Endodermal cell (in vitro differentiated cells): ENCODE results near the gene PMS1. TPM values are rescaled to one million over a fixed set of nuclear protein-coding genes. Genes with fewer than 3 reads are reported as not detected.

Experiments
- DNase-seq: peaks from one replicate; pipeline ENCODE4 v3.0.0-alpha.2; 2017
- H3K27ac ChIP-seq: 2 replicates; pipeline ENCODE4 v1.5.1; 2013; ENCODE audit warnings: mild to moderate bottlenecking, low read depth, low read length, moderate library complexity
- H3K27me3 ChIP-seq: 2 replicates; pipeline ENCODE4 v1.6.1; 2013; ENCODE audit warnings: mild to moderate bottlenecking, low read length, moderate library complexity; ENCODE audit not compliant: insufficient read depth, control insufficient read depth, poor library complexity, severe bottlenecking
- H3K36me3 ChIP-seq: 2 replicates; pipeline ENCODE4 v1.7.0; 2013; ENCODE audit warnings: mild to moderate bottlenecking, low read length, moderate library complexity; ENCODE audit not compliant: control insufficient read depth, insufficient read depth
- H3K4me1 ChIP-seq: one replicate; pipeline ENCODE4 v1.7.0; 2013; ENCODE audit warnings: low read length; ENCODE audit not compliant: control insufficient read depth, insufficient read depth
- H3K4me3 ChIP-seq: 2 replicates; pipeline ENCODE4 v1.5.1; 2013; ENCODE audit warnings: mild to moderate bottlenecking, low read length, moderate library complexity
- H3K9ac ChIP-seq: 2 replicates; pipeline ENCODE4 v1.6.1; 2013; ENCODE audit warnings: mild to moderate bottlenecking, low read length, moderate library complexity; ENCODE audit not compliant: poor library complexity, severe bottlenecking; ENCODE audit errors: extremely low read depth
- H3K9me3 ChIP-seq: 2 replicates; pipeline ENCODE4 v1.6.1; 2013; ENCODE audit warnings: mild to moderate bottlenecking, low read length, moderate library complexity; ENCODE audit not compliant: control insufficient read depth
- H3K27ac Mint-ChIP-seq: 2 replicates; pipeline ENCODE4 v1.8.0; 2020; ENCODE audit warnings: mixed read lengths
- H3K27me3 Mint-ChIP-seq: 2 replicates; pipeline ENCODE4 v1.8.0; 2021; ENCODE audit warnings: mild to moderate bottlenecking, mixed read lengths; ENCODE audit not compliant: insufficient read depth
- H3K36me3 Mint-ChIP-seq: 2 replicates; pipeline ENCODE4 v1.8.0; 2020; ENCODE audit warnings: low read depth, mixed read lengths
- H3K4me1 Mint-ChIP-seq: 2 replicates; pipeline ENCODE4 v1.8.0; 2020; ENCODE audit warnings: mixed read lengths
- H3K4me3 Mint-ChIP-seq: 2 replicates; pipeline ENCODE4 v1.8.0; 2020; ENCODE audit warnings: mild to moderate bottlenecking, moderate library complexity, mixed read lengths
- H3K9me3 Mint-ChIP-seq: 2 replicates; pipeline ENCODE4 v1.8.0; 2020; ENCODE audit warnings: mild to moderate bottlenecking, mixed read lengths
- WGBS, 2 experiments: methylation state at CpG; one replicate each; pipeline versions ENCODE4 v1.1.5 to v1.1.7; 2013; ENCODE audit warnings: missing lambda C conversion rate in 2 of 2, mixed read lengths in 1 of 2; ENCODE audit not compliant: insufficient coverage in 1 of 2, insufficient read length in 1 of 2; 5-methylcytosine and 5-hydroxymethylcytosine counted together
- total RNA-seq, 2 donors: library from RNA; stranded (reverse); fragmentation: NEBNext Ultra II Directional in 1 of 2; extraction: Animal tissue kit (Norgen Biotek cat#: 25700) in 1 of 2; gene quantifications; 2 replicates in 1 of 2; 3 replicates in 1 of 2; pipeline ENCODE4 v1.2.1, GENCODE V29; 2021
- TF ChIP-seq, protein P1 (sequence below): fragments of 200-600 bp; sonication (generic); conservative IDR thresholded peaks from 2 replicates; pipeline ENCODE4 v1.5.0; 2021; ENCODE audit warnings: antibody characterized with exemption, mild to moderate bottlenecking

The PMS1 gene
- total RNA-seq, 2 donors from 2014 or later = 51.9 to 61.5 TPM

DNA sequence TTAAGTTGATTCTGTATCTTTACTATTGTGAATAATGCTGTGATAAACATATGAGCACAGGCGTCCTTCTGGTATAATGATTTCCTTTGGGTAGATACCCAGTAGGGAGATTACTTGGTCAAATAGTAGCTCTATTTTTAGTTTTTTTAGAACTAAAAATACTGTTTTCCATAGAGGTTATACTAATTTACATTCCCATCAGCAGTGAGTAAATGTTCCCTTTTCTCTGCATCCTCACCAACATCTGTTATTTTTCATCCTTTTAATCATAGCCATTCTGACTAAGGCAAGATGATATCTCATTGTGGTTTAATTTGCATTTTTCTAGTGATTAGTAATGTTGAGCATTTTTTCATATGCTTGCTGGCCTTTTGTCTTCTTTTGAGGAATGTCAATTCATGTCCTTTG is 35.1 kb downstream of the PMS1 start:
- H3K27ac ChIP-seq = no peak overlapping the region
- no peaks in the 10 kb centered on the region for H3K4me1 Mint-ChIP-seq
- no peaks in the 10 kb centered on the region for H3K27me3 Mint-ChIP-seq
- H3K9ac ChIP-seq = no peak overlapping the region
- no peak overlapping the region for H3K27ac Mint-ChIP-seq
- no peaks in the 10 kb centered on the region for H3K4me1 ChIP-seq
- no peak for DNase-seq
- peaks cover 5% of the 10 kb centered on the region for H3K9me3 ChIP-seq
- TF ChIP-seq, protein P1, sequence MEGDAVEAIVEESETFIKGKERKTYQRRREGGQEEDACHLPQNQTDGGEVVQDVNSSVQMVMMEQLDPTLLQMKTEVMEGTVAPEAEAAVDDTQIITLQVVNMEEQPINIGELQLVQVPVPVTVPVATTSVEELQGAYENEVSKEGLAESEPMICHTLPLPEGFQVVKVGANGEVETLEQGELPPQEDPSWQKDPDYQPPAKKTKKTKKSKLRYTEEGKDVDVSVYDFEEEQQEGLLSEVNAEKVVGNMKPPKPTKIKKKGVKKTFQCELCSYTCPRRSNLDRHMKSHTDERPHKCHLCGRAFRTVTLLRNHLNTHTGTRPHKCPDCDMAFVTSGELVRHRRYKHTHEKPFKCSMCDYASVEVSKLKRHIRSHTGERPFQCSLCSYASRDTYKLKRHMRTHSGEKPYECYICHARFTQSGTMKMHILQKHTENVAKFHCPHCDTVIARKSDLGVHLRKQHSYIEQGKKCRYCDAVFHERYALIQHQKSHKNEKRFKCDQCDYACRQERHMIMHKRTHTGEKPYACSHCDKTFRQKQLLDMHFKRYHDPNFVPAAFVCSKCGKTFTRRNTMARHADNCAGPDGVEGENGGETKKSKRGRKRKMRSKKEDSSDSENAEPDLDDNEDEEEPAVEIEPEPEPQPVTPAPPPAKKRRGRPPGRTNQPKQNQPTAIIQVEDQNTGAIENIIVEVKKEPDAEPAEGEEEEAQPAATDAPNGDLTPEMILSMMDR = no peak
- H3K9me3 Mint-ChIP-seq = peaks cover 2% of the 10 kb centered on the region
- peaks cover 39% of the 10 kb centered on the region for H3K36me3 Mint-ChIP-seq
- H3K4me3 ChIP-seq = no peak overlapping the region
- no peak overlapping the region for H3K4me3 Mint-ChIP-seq
- 100% methylated on average over 1 of the region's 1 CpG; no CpG with 5 or more reads in 1 of the 2 experiments for WGBS, 2 experiments
- H3K27me3 ChIP-seq = no peaks in the 10 kb centered on the region
- peaks cover 39% of the 10 kb centered on the region for H3K36me3 ChIP-seq

DNA sequence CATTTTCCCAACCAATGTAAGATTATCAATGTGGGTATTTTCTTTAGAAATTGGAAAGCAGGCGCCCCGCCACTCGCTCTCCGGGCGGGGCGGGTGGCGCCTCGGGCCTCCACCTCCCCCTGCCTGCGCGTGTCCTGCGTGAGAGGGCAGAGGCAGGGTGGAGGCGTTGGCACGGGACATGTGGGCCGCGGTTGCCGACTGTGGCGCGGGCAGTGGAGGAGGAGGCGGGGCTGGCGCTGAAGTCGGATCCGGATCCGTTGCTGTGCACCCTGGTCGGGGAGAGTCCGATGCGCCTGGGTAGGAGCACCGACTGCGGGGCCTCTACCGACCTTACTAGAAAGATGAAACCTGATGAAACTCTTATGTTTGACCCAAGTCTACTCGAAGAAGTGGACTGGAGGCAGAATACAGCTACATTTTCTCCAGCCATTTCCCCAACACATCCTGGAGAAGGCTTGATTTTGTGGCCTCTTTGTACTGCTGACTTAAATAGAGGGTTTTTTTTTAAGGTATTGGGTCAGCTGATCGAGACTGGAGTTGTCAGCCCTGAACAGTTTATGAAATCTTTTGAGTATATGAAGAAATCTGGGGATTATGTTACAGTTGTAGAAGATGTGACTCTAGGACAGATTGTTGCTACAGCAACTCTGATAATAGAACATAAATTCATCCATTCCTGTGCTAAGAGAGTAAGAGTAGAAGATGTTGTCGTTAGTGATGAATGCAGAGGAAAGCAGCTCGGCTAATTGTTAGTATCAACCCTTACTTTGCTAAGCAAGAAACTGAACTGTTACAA is 37.9 kb downstream of the PMS1 start:
- no peak overlapping the region for H3K4me3 Mint-ChIP-seq
- peaks cover 40% of the 10 kb centered on the region for H3K36me3 ChIP-seq
- 96 to 98% methylated on average over 27 to 33 of the region's 33 CpGs for WGBS, 2 experiments
- no peaks in the 10 kb centered on the region for H3K27me3 Mint-ChIP-seq
- DNase-seq = no peak
- peaks cover 26% of the 10 kb centered on the region for H3K36me3 Mint-ChIP-seq
- no peaks in the 10 kb centered on the region for H3K27me3 ChIP-seq
- TF ChIP-seq, protein P1 = no peak
- no peak overlapping the region for H3K4me3 ChIP-seq
- H3K27ac Mint-ChIP-seq = no peak overlapping the region
- H3K9ac ChIP-seq = no peak overlapping the region
- H3K4me1 ChIP-seq = no peaks in the 10 kb centered on the region
- H3K9me3 Mint-ChIP-seq = no peaks in the 10 kb centered on the region
- peaks cover 2% of the 10 kb centered on the region for H3K4me1 Mint-ChIP-seq
- no peak overlapping the region for H3K27ac ChIP-seq
- no peaks in the 10 kb centered on the region for H3K9me3 ChIP-seq

DNA sequence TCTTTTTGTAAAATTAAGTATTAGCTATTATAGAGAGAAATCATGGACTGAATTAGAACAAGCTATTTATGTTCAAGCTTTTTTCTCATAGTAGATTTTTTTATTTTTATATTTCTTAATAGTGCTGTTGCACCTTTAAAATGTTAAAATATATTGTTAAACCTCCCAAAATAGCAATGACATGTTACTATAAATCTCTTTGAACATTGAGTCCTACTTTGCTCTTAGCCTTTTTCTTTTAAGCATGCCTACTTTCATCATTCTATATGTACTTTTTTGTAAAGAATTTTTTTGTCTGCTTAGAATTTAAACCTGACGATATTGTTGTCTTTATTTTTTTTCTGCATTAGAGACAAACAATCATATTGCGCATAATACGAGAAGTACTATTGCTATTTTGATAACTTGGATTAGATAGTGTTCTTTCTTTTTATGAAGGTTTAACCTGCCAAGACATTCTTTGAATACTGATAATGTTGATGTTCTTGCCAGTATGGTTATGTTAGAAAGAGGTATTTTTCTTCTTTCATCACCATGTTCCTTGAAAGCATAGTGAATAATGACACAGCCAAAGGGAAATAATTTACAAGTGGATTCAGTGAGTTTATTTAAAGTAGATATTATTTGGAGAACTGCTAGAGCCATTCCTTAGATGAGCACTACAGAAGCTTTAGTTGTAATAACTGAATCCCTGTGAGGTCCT is 40.6 kb downstream of the PMS1 start:
- H3K9ac ChIP-seq = no peak overlapping the region
- no peak overlapping the region for H3K4me3 ChIP-seq
- H3K9me3 ChIP-seq = no peaks in the 10 kb centered on the region
- H3K27me3 ChIP-seq = no peaks in the 10 kb centered on the region
- Mint-ChIP-seq H3K27ac (no peak overlapping the region), H3K27me3 (no peaks in the 10 kb centered on the region), H3K36me3 (peaks cover 19% of the 10 kb centered on the region), H3K4me3 (no peak overlapping the region), H3K9me3 (no peaks in the 10 kb centered on the region), H3K4me1 (peaks cover 13% of the 10 kb centered on the region)
- no peak for DNase-seq
- no peak overlapping the region for H3K27ac ChIP-seq
- no peaks in the 10 kb centered on the region for H3K4me1 ChIP-seq
- TF ChIP-seq, protein P1 = no peak
- peaks cover 24% of the 10 kb centered on the region for H3K36me3 ChIP-seq
- WGBS, 2 experiments = 97% methylated on average over 3 of the region's 3 CpGs; no CpG with 5 or more reads in 1 of the 2 experiments
